Fibroblast of lung (primary cell): Measurements from ENCODE around the gene CCDC106. TPM values are rescaled to one million over a fixed set of nuclear protein-coding genes. Genes with fewer than 3 reads are reported as not detected.

Source experiments
- DNase-seq, 2 donors: peaks; one replicate each; pipeline versions ENCODE4 v3.0.0 to v3.0.0-alpha.2; 2010; ENCODE audit warnings: low read depth in 2 of 2
- H2AFZ ChIP-seq: 2 replicates; pipeline ENCODE4 v1.5.1; 2012; ENCODE audit warnings: low read length, control low read depth, inconsistent platforms
- H3K27ac ChIP-seq: 2 replicates; pipeline ENCODE4 v1.5.1; 2011; ENCODE audit warnings: low read length, control low read depth; ENCODE audit not compliant: insufficient read depth
- H3K27me3 ChIP-seq: 2 replicates; pipeline ENCODE4 v1.5.1; 2011; ENCODE audit warnings: mild to moderate bottlenecking, low read length; ENCODE audit not compliant: control insufficient read depth, insufficient read depth
- H3K36me3 ChIP-seq: 2 replicates; pipeline ENCODE4 v1.5.1; 2011; ENCODE audit warnings: low read length; ENCODE audit not compliant: control insufficient read depth, insufficient read depth
- H3K4me1 ChIP-seq: 2 replicates; pipeline ENCODE4 v1.5.1; 2011; ENCODE audit warnings: low read length; ENCODE audit not compliant: control insufficient read depth, insufficient read depth; ENCODE audit errors: extremely low read depth
- H3K4me2 ChIP-seq: 2 replicates; pipeline ENCODE4 v1.5.1; 2011; ENCODE audit warnings: low read length, control low read depth; ENCODE audit not compliant: insufficient read depth; ENCODE audit errors: extremely low read depth
- H3K4me3 ChIP-seq, 4 experiments: fragments of 200-600 bp in 1 of 4; sonication (generic) in 1 of 4; replicated peaks in 1 of 4; 2 replicates each; pipeline ENCODE4 v1.5.1; 2011 to 2016; ENCODE audit warnings: low read length in 4 of 4, low read depth in 3 of 4, mild to moderate bottlenecking in 3 of 4, control low read depth in 2 of 4, inconsistent platforms in 1 of 4, mixed read lengths in 1 of 4; ENCODE audit not compliant: insufficient read depth in 1 of 4; ENCODE audit errors: control extremely low read depth in 1 of 4
- H3K79me2 ChIP-seq: 2 replicates; pipeline ENCODE4 v1.5.1; 2012; ENCODE audit warnings: mild to moderate bottlenecking, low read length, inconsistent platforms; ENCODE audit not compliant: control insufficient read depth, insufficient read depth
- H3K9ac ChIP-seq: 2 replicates; pipeline ENCODE4 v1.5.1; 2011; ENCODE audit warnings: mild to moderate bottlenecking, low read length, control low read depth; ENCODE audit not compliant: insufficient read depth
- H3K9me3 ChIP-seq: 2 replicates; pipeline ENCODE4 v1.5.1; 2012; ENCODE audit warnings: low read depth, low read length; ENCODE audit not compliant: control insufficient read depth, insufficient read depth
- H4K20me1 ChIP-seq: 2 replicates; pipeline ENCODE4 v1.5.1; 2011; ENCODE audit warnings: low read length; ENCODE audit not compliant: control insufficient read depth, insufficient read depth; ENCODE audit errors: extremely low read depth
- CTCF ChIP-seq, 2 donors: IDR thresholded peaks in 1 of 2; conservative IDR thresholded peaks in 1 of 2; 1 replicate in 1 of 2; 2 replicates in 1 of 2; pipeline ENCODE4 v1.5.1; 2011 to 2012; ENCODE audit warnings: low read length in 2 of 2, control low read depth in 1 of 2, inconsistent platforms in 1 of 2, low read depth in 1 of 2, mild to moderate bottlenecking in 1 of 2
- EZH2 ChIP-seq: IDR thresholded peaks from 2 replicates; pipeline ENCODE4 v1.5.1; 2012; ENCODE audit warnings: low read length, control low read depth, mild to moderate bottlenecking; ENCODE audit errors: missing control alignments
- polyA plus RNA-seq, 2 donors: library from polyadenylated mRNA; depleted of rRNA in 1 of 2; stranded (reverse) in 1 of 2; unstranded in 1 of 2; fragments of >200 nt; gene quantifications; 2 replicates each; pipeline ENCODE4 v1.2.1, GENCODE V29; 2011 to 2012; ENCODE audit warnings: missing spikeins in 1 of 2
- total RNA-seq: library from RNA; depleted of rRNA; stranded (reverse); fragments of >200 nt; gene quantifications from 2 replicates; pipeline ENCODE4 v1.2.1, GENCODE V29; 2014

Gene CCDC106
- total and polyA plus RNA-seq, 2 donors (not counting 1 experiment from before 2014, with no cell fraction given), result 4.5 to 10.2 TPM

DNA sequence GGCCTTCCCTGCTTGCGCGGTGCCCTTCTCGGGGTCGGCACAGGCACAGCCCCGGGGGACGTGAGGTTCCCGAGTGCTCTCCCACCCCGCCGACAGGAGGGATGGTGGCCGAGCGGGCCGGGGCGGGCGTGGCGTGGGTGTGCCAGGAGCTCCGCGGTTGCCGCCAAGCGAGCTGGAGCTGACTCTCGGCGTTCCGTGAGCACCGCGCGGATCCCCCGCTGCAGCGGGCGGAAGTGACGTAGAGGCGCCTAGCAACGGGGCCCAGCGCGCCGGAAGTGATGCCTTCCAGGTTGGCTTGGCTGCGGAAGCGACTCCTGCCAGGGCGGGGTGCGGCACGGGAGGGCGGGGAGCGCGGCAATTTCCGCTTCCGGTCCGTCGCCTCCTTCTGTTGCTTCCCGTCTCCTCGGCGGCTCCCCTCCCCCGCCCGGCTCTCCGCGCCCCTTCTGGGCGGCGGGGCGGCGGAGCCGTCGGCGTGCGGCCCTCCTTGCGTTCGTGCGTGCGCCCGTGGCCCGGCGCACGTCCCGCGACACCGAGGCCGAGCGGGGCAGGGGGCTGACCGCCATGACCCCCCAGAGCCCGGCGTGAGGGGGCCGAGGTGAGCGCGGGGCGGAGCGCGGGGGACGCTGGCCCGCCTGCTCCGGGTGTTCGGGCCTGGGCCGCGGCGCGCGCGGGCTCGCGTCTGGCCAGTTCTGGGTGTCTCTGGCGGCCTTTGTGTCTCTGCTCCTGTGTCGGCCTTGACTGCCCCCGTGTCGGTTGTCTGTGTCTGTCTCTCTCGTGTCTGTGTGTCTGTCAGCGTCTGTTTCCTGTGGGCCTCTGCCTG lies 27.0 kb downstream of the CCDC106 start, which contains the start of gene EPN1:
TSS of gene EPN1 (plus strand) at position 386 of the 820 bp plus-strand sequence. CDS start 3,402 bp downstream, outside the sequence.
- H3K27ac ChIP-seq, result peak within 1 kb of the TSS; percentile 90
- peak within 1 kb of the TSS; percentile 24 for H2AFZ ChIP-seq
- TF ChIP-seq CTCF (conservative IDR thresholded peaks at IDR 0.05 in 1 of 2, IDR thresholded peaks at IDR 0.05 in 1 of 2; ENCODE audit: low read depth in 1 of 2, low read length in 2 of 2), result no peak
- no peak for TF ChIP-seq EZH2
- H3K79me2 ChIP-seq, result peaks cover 79% of the 10 kb centered on the region
- peaks cover 12% of the 10 kb centered on the region for H3K4me1 ChIP-seq
- H3K9me3 ChIP-seq, result no peaks in the 10 kb centered on the region
- H3K27me3 ChIP-seq, result no peaks in the 10 kb centered on the region
- peak within 1 kb of the TSS; percentile 71 to 90 (median 80) for H3K4me3 ChIP-seq
- peaks cover 4% of the 10 kb centered on the region for H4K20me1 ChIP-seq
- peak within 1 kb of the TSS; percentile 86 for H3K9ac ChIP-seq
- peaks cover 24% of the 10 kb centered on the region for H3K36me3 ChIP-seq
- peak; percentile 96 for DNase-seq
- H3K4me2 ChIP-seq, result peak within 1 kb of the TSS; percentile 99

GRCh38 chr19:55675661-55676354 lies 27.8 kb downstream of the CCDC106 start:
- TF ChIP-seq EZH2 (no peak), CTCF (conservative IDR thresholded peaks at IDR 0.05 in 1 of 2, IDR thresholded peaks at IDR 0.05 in 1 of 2; ENCODE audit: low read depth in 1 of 2, low read length in 2 of 2) (no peak)
- H3K79me2 ChIP-seq, result peaks cover 79% of the 10 kb centered on the region
- peaks cover 21% of the 10 kb centered on the region for H3K36me3 ChIP-seq
- no peaks in the 10 kb centered on the region for H3K27me3 ChIP-seq
- DNase-seq, result no peak
- H3K27ac ChIP-seq, result peak overlapping the region; percentile 90
- H3K9me3 ChIP-seq, result no peaks in the 10 kb centered on the region
- H4K20me1 ChIP-seq, result peaks cover 5% of the 10 kb centered on the region
- peaks cover 14% of the 10 kb centered on the region for H3K4me1 ChIP-seq
- H3K4me2 ChIP-seq, result peak overlapping the region; percentile 99
- peak overlapping the region; percentile 24 for H2AFZ ChIP-seq
- H3K4me3 ChIP-seq, result peak overlapping the region; percentile 71 to 90 (median 80)
- H3K9ac ChIP-seq, result peak overlapping the region; percentile 86

- Histone ChIP-seq H3K9me3 (no peaks in the 10 kb centered on the region), H3K36me3 (peaks cover 22% of the 10 kb centered on the region), H3K27ac (no peak overlapping the region), H4K20me1 (peaks cover 2% of the 10 kb centered on the region), H3K79me2 (peaks cover 79% of the 10 kb centered on the region), H3K4me3 (peak overlapping the region; percentile 71 to 90 (median 80)), H3K4me1 (peaks cover 17% of the 10 kb centered on the region), H3K27me3 (no peaks in the 10 kb centered on the region), H2AFZ (no peak overlapping the region), H3K9ac (no peak overlapping the region), H3K4me2 (peak overlapping the region; percentile 99)
- TF ChIP-seq CTCF (conservative IDR thresholded peaks at IDR 0.05 in 1 of 2, IDR thresholded peaks at IDR 0.05 in 1 of 2; ENCODE audit: low read depth in 1 of 2, low read length in 2 of 2), result peak in 1 of 2 donors; percentile 8
- no peak for TF ChIP-seq EZH2
- DNase-seq, result peak in 1 of 2 donors; percentile 10
Observed at GRCh38 chr19:55676383-55676782, 28.4 kb downstream of the CCDC106 start.
